Hematopoietic multipotent progenitor cell treated with erythropoietin and hydrocortisone succinate and interleukin-3 and kit ligand, for 8 days (in vitro differentiated cells): ENCODE measurements around the gene C3orf18.
A peak's percentile ranks its signal among the peaks of the same experiment; 100 is the strongest.

Experiments
- DNase-seq: peaks from one replicate; pipeline ENCODE4 v3.0.0-alpha.2; 2015

Gene C3orf18

GRCh38 chr3:50549226-50549625 lies 18.3 kb downstream of the C3orf18 start:
- DNase-seq, result no peak

- no peak for DNase-seq
These were observed 21.8 kb downstream of the C3orf18 start for GRCh38 chr3:50545781-50546180.

DNA sequence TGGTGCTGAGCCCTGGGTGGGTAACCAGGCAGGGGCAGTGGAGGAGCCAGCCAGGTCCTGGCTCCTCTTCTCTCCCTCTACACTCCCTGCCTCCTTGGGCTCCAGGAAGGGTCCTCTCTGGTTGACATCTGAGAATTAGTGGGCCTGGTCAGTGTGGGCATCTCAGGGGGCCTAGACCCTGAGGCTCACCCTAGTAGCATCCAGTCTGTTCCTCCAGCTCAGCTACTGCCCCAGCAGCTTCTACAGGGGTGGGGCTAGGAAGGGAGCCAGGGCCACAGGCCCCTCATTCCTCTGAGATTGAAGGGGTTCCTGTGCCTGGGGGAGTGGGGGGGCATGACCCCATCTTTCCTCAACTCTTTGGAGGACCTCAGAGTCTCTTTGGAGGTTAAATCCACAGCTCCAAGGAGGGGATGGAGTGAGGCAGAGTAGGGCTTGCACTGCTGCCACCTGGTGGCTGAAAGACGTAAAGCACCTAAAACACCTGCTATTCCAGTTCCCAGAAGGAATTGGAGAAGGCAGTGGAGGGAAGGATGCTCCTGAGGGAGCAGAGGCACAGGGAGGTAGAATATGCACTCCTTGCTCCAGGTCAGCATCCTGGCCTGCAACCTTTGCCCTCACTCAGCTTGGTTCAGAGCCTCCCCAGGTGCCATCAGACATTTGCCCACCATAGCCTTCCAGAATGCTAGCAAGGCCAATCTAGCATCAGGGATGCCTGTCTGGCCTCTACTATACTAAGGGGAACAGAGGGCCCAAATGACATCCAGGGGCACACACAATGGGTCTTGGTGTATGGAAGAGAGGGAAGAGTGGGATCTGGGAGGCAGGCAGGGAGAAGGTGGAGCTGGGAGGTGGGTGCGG lies 25.1 kb downstream of the C3orf18 start:
- peak; percentile 69 for DNase-seq

- peak; percentile 94 for DNase-seq
These were observed 27.9 kb downstream of the C3orf18 start for GRCh38 chr3:50539356-50540286.

DNA sequence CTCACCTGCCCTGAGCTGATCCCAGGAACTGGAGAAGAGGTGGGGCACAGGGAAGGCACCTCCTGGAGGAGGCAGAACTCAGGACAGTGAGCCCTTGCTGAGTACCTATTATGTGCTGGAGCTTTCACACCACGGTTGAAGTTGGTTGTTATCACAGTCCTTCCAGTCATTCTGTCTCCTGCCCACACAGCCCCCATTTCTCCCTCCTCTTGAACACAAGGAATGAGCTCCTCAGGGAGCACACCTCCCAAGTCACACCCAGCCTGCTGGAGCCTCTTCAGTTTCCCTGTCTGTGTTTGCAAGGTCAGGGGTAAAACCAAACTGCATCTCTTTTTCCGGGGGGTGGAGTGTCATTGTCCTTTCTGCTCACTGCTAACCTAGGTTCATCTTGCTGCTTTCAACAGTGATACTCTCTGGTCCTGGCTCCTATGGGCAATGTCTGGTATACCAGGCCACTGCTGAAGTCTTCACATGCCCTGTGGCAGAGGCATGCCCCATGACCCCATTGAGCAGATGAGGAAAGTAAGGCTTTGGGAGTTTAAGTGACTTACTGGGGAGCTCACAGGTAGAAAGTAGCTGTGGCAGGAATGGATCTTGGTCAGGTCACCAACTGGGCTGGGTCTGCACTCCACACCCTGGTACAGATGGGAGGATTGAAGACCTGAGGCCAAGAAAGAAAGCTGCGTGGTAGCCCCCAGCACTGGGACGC lies 30.0 kb downstream of the C3orf18 start:
- peak; percentile 16 for DNase-seq

GRCh38 chr3:50536471-50537180 lies 30.9 kb downstream of the C3orf18 start:
- peak; percentile 9 for DNase-seq

DNA sequence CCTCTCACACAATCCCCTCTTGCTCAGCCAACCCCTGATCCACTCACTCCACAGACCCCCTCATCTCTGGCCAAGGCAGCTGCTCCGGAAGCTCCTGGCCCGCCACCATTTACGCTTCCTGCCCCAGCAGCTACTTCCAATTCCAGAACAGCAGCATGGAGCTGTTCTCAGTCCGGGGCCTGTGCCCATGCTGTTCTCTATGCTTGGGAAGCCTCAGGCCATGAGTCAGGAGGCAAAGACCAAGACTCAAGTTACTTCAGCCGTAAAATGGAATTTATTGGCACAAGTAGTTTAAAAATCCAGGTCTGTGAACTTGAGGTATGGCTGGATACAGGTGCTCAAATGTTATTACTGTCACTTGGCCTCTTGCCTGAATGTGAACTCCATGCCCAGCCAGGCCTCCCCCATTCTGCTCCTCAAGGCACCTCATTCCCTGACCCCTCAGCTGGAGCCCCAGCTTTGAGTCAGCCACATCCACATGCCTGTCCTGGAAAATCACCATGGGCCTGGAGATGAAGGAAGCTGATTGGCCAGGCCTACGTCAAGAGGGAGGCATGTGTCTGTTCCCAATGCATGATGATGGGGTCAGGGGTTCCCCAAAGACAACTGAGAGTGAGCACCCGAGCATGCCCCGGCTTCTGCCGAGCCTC lies 32.7 kb downstream of the C3orf18 start:
- DNase-seq, result no peak

DNA sequence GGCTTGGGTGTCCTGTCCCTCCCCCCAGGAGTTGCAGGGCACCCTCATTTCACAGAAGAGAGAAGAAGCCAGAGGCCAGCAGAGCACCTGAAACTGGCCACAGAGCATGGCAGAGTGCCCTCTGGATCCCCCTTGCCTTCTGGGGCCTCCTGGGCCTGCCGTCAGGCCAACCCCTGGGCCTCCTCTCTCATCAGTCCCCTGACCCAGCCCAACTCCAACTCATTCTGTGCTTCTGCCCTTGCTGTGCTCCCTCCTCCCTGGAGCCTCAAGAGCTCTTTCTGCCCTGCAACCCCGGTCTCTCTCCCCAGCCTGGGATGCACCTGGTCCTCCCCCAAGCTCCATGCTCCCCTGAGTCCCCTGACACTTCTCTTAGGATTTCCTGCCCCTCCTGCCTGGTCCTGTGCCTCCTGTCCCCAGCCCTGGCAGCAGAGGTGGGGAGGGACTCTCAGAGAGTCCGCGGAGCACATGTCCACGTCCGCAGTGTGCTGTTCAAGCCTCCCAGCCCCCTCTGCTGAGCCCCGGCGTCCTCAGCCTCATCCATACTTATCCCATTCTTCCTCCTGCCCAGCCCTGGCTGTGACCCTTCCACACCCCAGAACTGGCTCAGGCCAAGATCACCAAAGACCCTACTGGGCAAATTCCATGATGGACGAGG lies 33.6 kb downstream of the C3orf18 start:
- DNase-seq, result no peak

DNA sequence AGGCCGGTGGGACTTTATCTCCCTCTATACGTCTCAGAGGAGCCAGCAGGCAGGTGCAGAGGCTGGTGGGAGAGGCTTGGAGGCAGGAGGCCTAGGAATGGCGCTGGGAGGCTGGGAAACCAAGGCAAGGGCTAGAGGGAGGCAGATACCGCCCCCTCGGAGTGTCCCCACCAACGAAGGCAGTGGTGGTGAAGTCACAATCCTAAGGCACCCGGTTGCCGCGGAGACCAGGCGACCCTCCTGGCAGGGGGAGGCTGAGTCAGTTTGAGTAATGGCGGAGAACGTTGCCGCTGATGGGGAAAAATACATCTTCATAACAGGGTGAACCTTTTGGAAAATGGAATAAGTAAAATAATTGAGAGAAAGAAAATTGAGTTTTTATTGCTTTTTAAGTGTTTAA lies 34.2 kb downstream of the C3orf18 start:
- DNase-seq, result no peak

- DNase-seq, result no peak
These were observed 35.4 kb downstream of the C3orf18 start for GRCh38 chr3:50532062-50532705.

DNA sequence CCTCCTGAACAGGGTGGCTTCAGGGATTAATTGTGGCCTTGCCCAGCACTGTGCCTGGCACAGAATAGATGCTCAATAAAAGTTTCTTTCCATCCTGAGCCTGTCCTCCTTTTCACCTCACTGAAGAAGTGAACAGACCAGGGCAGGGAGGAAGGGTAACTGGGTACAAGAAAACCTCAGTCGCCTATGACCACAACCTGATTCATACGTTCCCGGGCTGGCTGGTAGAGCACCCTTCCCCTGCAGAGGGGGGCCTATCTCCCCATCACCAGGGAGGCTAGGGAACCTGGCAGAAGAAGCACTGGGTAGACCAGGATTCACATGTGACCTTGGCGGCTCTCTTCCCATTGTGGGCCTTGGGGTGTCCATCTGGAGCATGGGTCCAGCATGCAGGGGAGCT lies 36.3 kb downstream of the C3orf18 start:
- DNase-seq, result no peak

DNA sequence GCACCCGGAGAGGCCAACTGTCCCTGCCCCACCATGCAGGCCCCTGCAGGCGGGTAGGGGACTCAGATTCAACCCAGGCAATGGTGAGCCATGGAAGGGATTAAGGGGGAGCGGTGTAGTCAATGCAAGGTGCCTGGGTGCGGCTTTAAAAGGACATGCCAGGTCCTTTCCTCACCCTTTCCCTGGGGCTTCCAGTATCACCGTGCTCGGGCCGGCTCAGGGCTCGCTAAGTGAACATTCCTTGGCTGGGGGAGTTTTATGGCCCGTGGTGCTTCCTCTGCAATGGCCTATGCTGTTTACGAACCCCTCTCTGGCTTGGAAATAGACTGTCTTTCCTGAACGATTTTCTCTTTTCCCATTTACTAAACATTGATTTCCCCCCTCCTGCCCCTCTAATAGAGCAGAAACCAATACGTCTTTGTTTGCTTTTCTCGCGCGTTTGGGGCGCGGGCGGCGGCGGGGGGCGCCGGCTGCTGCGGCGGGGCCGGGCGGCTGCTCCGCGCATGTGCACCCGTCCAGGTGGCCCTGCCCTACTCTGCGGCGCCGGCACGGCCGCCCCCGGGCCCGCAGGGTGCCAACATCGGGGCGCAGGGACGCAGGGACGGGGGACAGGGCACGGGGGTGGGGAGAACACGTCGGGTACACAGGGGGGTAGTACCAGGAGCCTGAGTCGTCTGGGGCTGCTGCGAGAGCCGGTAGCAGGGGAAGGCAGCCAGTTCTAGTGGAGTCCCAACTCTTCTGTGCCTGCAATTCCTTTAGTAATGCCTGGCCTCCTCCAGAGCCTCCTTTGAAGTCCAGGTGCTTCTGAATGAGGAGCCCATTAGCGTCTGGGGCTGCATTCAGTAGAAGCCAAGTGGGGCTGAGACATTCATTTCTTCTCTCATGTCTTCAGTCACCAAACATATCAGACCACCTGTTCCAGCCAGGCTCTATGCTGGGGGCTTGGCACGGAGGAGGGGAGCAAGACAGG lies 37.3 kb downstream of the C3orf18 start:
- DNase-seq, result no peak

- peak; percentile 87 for DNase-seq
These were observed 41.6 kb downstream of the C3orf18 start for GRCh38 chr3:50525987-50526386.

DNA sequence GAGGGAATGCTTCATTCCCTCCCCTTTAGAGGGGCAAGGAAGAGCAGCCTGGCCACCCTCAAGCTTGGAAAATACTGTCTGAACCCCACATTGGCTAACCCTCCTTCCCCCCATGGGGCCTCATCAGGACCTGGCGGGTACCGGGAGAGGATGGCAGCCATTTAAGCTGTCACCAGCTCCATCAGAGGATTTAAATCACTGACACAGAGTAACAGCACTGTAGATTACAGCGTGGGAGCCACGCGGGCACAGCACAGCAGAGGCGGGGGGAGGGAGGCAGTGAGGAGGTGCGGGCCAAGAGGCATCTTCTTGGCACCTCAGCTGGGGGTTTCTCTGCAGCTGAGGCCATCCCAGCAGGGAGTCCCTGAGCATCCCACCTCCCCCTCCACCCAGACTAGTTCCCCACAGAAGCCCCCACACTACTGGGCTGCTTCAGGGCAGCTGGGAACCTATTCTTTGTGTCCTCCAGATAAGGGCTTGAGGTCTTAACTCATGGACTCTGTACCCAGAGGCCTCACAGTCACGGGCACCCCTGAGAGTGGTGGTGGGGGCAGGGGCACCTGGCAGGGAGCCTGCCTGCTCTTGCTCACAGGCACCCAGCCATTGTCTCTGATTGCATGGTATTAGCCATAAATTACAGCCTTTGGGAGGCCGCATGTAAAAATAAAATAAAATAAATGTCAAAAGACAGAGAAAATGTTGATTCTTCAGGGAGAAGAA lies 42.2 kb downstream of the C3orf18 start:
- no peak for DNase-seq

DNA sequence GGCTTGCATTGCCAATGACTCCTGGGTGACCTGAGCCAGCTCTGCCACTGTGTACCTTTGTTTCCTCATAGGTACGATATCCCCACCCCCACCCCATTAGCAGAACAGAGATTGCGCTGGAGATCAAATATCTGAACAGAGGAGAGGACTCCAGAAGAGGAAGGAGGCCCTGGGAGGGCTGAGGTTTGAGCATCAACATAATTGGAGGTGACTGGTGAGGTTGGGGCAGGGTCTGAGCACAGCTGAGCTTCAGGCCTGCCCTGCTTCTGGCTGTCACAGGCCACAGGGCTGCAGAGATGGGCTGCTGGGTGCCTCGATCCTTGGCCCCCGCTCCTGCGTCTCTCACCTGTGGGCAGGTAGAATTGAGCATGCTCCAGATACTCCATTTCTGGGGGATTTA lies 42.8 kb downstream of the C3orf18 start:
- no peak for DNase-seq

DNA sequence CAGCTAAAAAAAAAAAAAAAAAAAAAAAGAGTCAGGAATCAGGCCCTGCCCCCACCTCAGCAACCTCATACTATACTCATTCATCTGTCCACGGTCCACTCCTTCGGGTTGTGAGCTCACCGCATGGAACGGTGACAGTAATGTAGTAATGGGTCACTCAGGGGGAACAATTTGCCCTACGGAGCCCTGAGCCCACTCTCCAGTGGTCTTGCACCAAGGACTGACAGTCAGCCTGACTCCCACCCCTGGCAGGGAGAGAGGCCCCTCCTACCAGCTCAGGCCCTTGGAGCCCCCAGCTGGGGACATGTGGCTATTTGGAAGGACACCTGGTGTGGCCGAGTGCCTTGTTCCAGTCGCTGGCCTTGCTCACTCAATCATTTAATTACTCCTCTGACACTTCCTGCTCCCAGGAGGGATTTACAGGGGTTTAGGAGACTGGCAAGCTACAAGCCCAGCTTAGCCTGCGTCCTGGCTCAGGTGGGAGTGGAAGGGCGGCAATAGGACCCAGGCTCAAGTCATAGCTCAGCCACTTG lies 44.2 kb downstream of the C3orf18 start:
- no peak for DNase-seq

- no peak for DNase-seq
These were observed 46.0 kb downstream of the C3orf18 start for GRCh38 chr3:50521572-50521971.

DNA sequence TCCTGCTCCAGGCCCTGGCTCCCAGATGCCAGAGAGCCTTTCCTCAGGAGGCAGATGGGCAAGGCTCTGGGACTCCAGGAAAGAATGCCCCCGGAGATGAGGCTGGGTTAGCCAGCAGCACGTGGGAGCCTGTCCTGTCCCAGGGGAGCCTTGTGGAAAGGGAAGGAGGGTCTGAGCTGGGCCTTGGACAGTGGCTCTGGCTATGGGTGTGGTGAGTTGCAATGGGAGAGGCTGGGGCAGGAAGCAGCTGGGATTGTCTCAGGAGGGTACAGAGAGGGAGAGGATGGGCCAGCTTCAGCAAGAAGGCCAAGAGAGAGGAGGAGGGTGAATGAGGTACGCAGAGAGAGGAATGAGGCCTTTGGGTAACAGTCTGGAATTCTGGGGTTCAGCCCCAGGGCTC lies 46.7 kb downstream of the C3orf18 start:
- DNase-seq, result no peak
